Measurements from ENCODE around the gene ZFP30.

ZFP30 gene

GRCh38 chr19:37564624-37565369 lies 90.5 kb downstream of the ZFP30 start:
- no peak for DNase-seq (ENCODE audit: low read depth)
